ENCODE measurements around the gene ZKSCAN1.

The ZKSCAN1 gene

DNA sequence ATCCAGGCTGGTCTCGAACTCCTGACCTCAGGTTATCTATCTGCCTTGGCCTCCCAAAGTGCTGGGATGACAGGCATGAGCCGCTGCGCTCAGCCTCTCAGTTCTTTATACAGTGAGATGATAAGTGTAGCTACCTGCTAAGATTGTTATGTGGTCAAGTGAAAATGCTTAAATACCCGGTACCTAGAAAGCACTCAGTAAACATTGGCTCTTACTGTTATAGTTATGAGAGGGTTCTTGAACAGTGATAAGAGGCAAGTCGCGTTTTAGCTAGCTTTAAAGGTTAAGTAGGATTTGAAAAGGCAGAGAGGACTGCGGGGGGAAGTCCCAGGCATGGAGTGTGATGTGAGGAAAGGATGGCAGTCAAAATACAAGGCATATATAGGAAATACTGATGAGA lies 4.5 kb downstream of the ZKSCAN1 start:
- Histone ChIP-seq H3K27me3 (ENCODE audit: insufficient read depth, low read length) (no peaks in the 10 kb centered on the region), H3K4me1 (ENCODE audit: insufficient read depth, low read length, severe bottlenecking) (peaks cover 21% of the 10 kb centered on the region), H3K9ac (ENCODE audit: low read length) (no peak overlapping the region), H2AFZ (ENCODE audit: low read length) (no peak overlapping the region), H4K20me1 (ENCODE audit: insufficient read depth, low read length) (no peaks in the 10 kb centered on the region), H3K27ac (ENCODE audit: low read depth, low read length, poor library complexity, severe bottlenecking) (no peak overlapping the region), H3K9me3 (ENCODE audit: low read length) (no peaks in the 10 kb centered on the region), H3K9me2 (ENCODE audit: low read depth, low read length) (no peaks in the 10 kb centered on the region), H3K4me2 (ENCODE audit: low read length) (no peak overlapping the region), H3K36me3 (ENCODE audit: insufficient read depth, low read length) (peaks cover 43% of the 10 kb centered on the region), H3K79me2 (ENCODE audit: insufficient read depth, low read length) (peaks cover 51% of the 10 kb centered on the region), H3K4me3 (ENCODE audit: low read depth, low read length, poor library complexity, severe bottlenecking) (no peak overlapping the region), H3F3A (ENCODE audit: insufficient read depth, low read length) (0 out of 2 replicates have a peak, but pooled peaks cover under 1% of the 10 kb centered on the region)
- TF ChIP-seq EZH2 (IDR thresholded peaks at IDR 0.05; ENCODE audit: borderline replicate concordance, low read length), result no peak
- TF ChIP-seq, protein P1, sequence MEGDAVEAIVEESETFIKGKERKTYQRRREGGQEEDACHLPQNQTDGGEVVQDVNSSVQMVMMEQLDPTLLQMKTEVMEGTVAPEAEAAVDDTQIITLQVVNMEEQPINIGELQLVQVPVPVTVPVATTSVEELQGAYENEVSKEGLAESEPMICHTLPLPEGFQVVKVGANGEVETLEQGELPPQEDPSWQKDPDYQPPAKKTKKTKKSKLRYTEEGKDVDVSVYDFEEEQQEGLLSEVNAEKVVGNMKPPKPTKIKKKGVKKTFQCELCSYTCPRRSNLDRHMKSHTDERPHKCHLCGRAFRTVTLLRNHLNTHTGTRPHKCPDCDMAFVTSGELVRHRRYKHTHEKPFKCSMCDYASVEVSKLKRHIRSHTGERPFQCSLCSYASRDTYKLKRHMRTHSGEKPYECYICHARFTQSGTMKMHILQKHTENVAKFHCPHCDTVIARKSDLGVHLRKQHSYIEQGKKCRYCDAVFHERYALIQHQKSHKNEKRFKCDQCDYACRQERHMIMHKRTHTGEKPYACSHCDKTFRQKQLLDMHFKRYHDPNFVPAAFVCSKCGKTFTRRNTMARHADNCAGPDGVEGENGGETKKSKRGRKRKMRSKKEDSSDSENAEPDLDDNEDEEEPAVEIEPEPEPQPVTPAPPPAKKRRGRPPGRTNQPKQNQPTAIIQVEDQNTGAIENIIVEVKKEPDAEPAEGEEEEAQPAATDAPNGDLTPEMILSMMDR (IDR thresholded peaks at IDR 0.05; ENCODE audit: low read length), result no peak

GRCh38 chr7:100021297-100021696 lies 5.9 kb downstream of the ZKSCAN1 start:
- peaks cover 13% of the 10 kb centered on the region for H3K4me1 ChIP-seq (ENCODE audit: insufficient read depth, low read length, severe bottlenecking)
- no peaks in the 10 kb centered on the region for H3K27me3 ChIP-seq (ENCODE audit: insufficient read depth, low read length)
- 0 out of 2 replicates have a peak, but pooled peaks cover 3% of the 10 kb centered on the region for H3F3A ChIP-seq (ENCODE audit: insufficient read depth, low read length)
- H3K9me2 ChIP-seq (ENCODE audit: low read depth, low read length), result no peaks in the 10 kb centered on the region
- H3K9me3 ChIP-seq (ENCODE audit: low read length), result no peaks in the 10 kb centered on the region
- H3K27ac ChIP-seq (ENCODE audit: low read depth, low read length, poor library complexity, severe bottlenecking), result no peak overlapping the region
- H3K4me3 ChIP-seq (ENCODE audit: low read depth, low read length, poor library complexity, severe bottlenecking), result no peak overlapping the region
- H3K79me2 ChIP-seq (ENCODE audit: insufficient read depth, low read length), result peaks cover 44% of the 10 kb centered on the region
- no peak overlapping the region for H3K9ac ChIP-seq (ENCODE audit: low read length)
- H4K20me1 ChIP-seq (ENCODE audit: insufficient read depth, low read length), result no peaks in the 10 kb centered on the region
- peaks cover 57% of the 10 kb centered on the region for H3K36me3 ChIP-seq (ENCODE audit: insufficient read depth, low read length)
- no peak overlapping the region for H2AFZ ChIP-seq (ENCODE audit: low read length)
- H3K4me2 ChIP-seq (ENCODE audit: low read length), result no peak overlapping the region
- TF ChIP-seq, protein P1 (IDR thresholded peaks at IDR 0.05; ENCODE audit: low read length), result no peak
- no peak for TF ChIP-seq EZH2 (IDR thresholded peaks at IDR 0.05; ENCODE audit: borderline replicate concordance, low read length)

- Histone ChIP-seq H2AFZ (ENCODE audit: low read length) (no peak overlapping the region), H3K36me3 (ENCODE audit: insufficient read depth, low read length) (peaks cover 67% of the 10 kb centered on the region), H3F3A (ENCODE audit: insufficient read depth, low read length) (0 out of 2 replicates have a peak, but pooled peaks cover 3% of the 10 kb centered on the region), H4K20me1 (ENCODE audit: insufficient read depth, low read length) (no peaks in the 10 kb centered on the region), H3K4me3 (ENCODE audit: low read depth, low read length, poor library complexity, severe bottlenecking) (no peak overlapping the region), H3K4me1 (ENCODE audit: insufficient read depth, low read length, severe bottlenecking) (peaks cover 4% of the 10 kb centered on the region), H3K4me2 (ENCODE audit: low read length) (no peak overlapping the region), H3K9ac (ENCODE audit: low read length) (no peak overlapping the region), H3K9me3 (ENCODE audit: low read length) (no peaks in the 10 kb centered on the region), H3K79me2 (ENCODE audit: insufficient read depth, low read length) (peaks cover 30% of the 10 kb centered on the region), H3K27me3 (ENCODE audit: insufficient read depth, low read length) (no peaks in the 10 kb centered on the region), H3K27ac (ENCODE audit: low read depth, low read length, poor library complexity, severe bottlenecking) (no peak overlapping the region), H3K9me2 (ENCODE audit: low read depth, low read length) (no peaks in the 10 kb centered on the region)
- no peak for TF ChIP-seq EZH2 (IDR thresholded peaks at IDR 0.05; ENCODE audit: borderline replicate concordance, low read length)
- TF ChIP-seq, protein P1 (IDR thresholded peaks at IDR 0.05; ENCODE audit: low read length), result no peak
Measured at GRCh38 chr7:100022621-100023020, 7.2 kb downstream of the ZKSCAN1 start.

Data from OCI-LY1 (cell line).